A549 (cell line): Measurements from ENCODE around the gene PRKAR2B. TPM values are rescaled to one million over a fixed set of nuclear protein-coding genes. Genes with fewer than 3 reads are reported as not detected.

Experiments used
- ATAC-seq, 2 experiments: fragments of 200-7000 bp in 1 of 2; fragments of >200 bp in 1 of 2; cut with Nextera tagmentation in 1 of 2; cut with Tn5 transposase in 1 of 2; 3 replicates each; pipeline versions ENCODE4 v1.8.0 to v1.9.1; 2018 to 2020; ENCODE audit warnings: mild to moderate bottlenecking in 1 of 2, moderate library complexity in 1 of 2
- CTCF ChIA-PET: fragments of 300-600 bp; sonication (Branson Sonifier 250); formaldehyde crosslinking; extraction: SDS; loops from one replicate; lab custom pipeline; 2021; ENCODE audit warnings: antibody characterized with exemption, inconsistent platforms; lab: Yijun Ruan, JAX
- POLR2A ChIA-PET: fragments of 350-600 bp; formaldehyde crosslinking; extraction: SDS; loops from one replicate; lab custom pipeline; 2021; ENCODE audit warnings: antibody characterized with exemption, inconsistent platforms; lab: Yijun Ruan, JAX
- DNase-seq, 2 experiments: peaks; one replicate each; pipeline versions ENCODE4 v3.0.0 to v3.0.0-alpha.2; 2011 to 2016; ENCODE audit warnings: low read depth in 1 of 2, low spot score in 1 of 2
- FAIRE-seq: peaks from 2 replicates; lab custom pipeline; 2011; peaks lifted over from hg19 to GRCh38; lab: Jason Lieb, UNC
- H3K27ac ChIP-seq, 2 experiments: fragments of >200 bp; sonication (Bioruptor Twin); formaldehyde crosslinking; 3 replicates each; pipeline ENCODE4 v1.5.1; 2016 to 2017
- H3K4me1 ChIP-seq: fragments of >200 bp; sonication (Bioruptor Twin); formaldehyde crosslinking; 3 replicates; pipeline ENCODE4 v1.6.1; 2016
- H3K4me2 ChIP-seq: fragments of >200 bp; sonication (Bioruptor Twin); formaldehyde crosslinking; 3 replicates; pipeline ENCODE4 v1.6.1; 2016
- H3K4me3 ChIP-seq: fragments of >200 bp; sonication (Bioruptor Twin); formaldehyde crosslinking; 3 replicates; pipeline ENCODE4 v1.5.1; 2016
- H3K9me3 ChIP-seq: fragments of >200 bp; sonication (Bioruptor Twin); formaldehyde crosslinking; 3 replicates; pipeline ENCODE4 v1.6.1; 2016
- CEBPB ChIP-seq, 2 experiments: fragments of >200 bp in 1 of 2; sonication (Bioruptor Twin) in 1 of 2; formaldehyde crosslinking in 1 of 2; IDR thresholded peaks; 2 replicates each; pipeline ENCODE4 v1.6.1; 2012 to 2016
- CHD2 ChIP-seq: fragments of 150-350 bp; IDR thresholded peaks from 2 replicates; pipeline ENCODE4 v1.6.1; 2014; ENCODE audit warnings: low read length; ENCODE audit not compliant: partially characterized antibody
- CHD4 ChIP-seq: fragments of 200-600 bp; sonication (generic); IDR thresholded peaks from 2 replicates; pipeline ENCODE4 v1.6.1; 2016; ENCODE audit warnings: antibody characterized with exemption, mild to moderate bottlenecking, borderline replicate concordance
- FOSB ChIP-seq: fragments of 250-450 bp; sonication (Bioruptor Pico); IDR thresholded peaks from 2 replicates; pipeline ENCODE4 v1.5.0; 2020; ENCODE audit warnings: mild to moderate bottlenecking, moderate library complexity
- FOSL2 ChIP-seq, 2 experiments: fragments of 450-650 bp in 1 of 2; fragments of >200 bp in 1 of 2; sonication (Bioruptor Twin) in 1 of 2; formaldehyde crosslinking; IDR thresholded peaks; 2 replicates each; pipeline versions ENCODE4 v1.5.0 to v1.6.1; 2016 to 2020; ENCODE audit warnings: mild to moderate bottlenecking in 1 of 2, moderate library complexity in 1 of 2
- HEYL ChIP-seq: fragments of 250-450 bp; sonication (Bioruptor Pico); IDR thresholded peaks from 2 replicates; pipeline ENCODE4 v1.8.0; 2021; ENCODE audit warnings: mild to moderate bottlenecking, moderate library complexity
- JUN ChIP-seq, 2 experiments: fragments of >200 bp; sonication (Bioruptor Twin); formaldehyde crosslinking; IDR thresholded peaks; 2 replicates in 1 of 2; 3 replicates in 1 of 2; pipeline ENCODE4 v1.6.1; 2016 to 2017
- MAFK ChIP-seq: fragments of 450-650 bp; IDR thresholded peaks from 2 replicates; pipeline ENCODE4 v1.6.1; 2014; ENCODE audit not compliant: partially characterized antibody
- MYC ChIP-seq: IDR thresholded peaks from 2 replicates; pipeline ENCODE4 v1.6.1; 2012; ENCODE audit warnings: mild to moderate bottlenecking, inconsistent platforms, low read length, improper control_type of control experiment, borderline replicate concordance
- NPAS2 ChIP-seq: fragments of 250-450 bp; sonication (Bioruptor Pico); IDR thresholded peaks from 2 replicates; pipeline ENCODE4 v1.8.0; 2022; ENCODE audit warnings: mild to moderate bottlenecking, moderate library complexity, borderline replicate concordance
- NR3C1 ChIP-seq: fragments of >200 bp; sonication (Bioruptor Twin); formaldehyde crosslinking; IDR thresholded peaks from 3 replicates; pipeline ENCODE4 v1.6.1; 2017
- POLR2AphosphoS2 ChIP-seq: conservative IDR thresholded peaks from 2 replicates; pipeline ENCODE4 v1.6.1; 2012; ENCODE audit warnings: low read length, improper control_type of control experiment, inconsistent platforms
- RAD21 ChIP-seq, 2 experiments: fragments of >200 bp in 1 of 2; sonication (Bioruptor Twin) in 1 of 2; formaldehyde crosslinking in 1 of 2; IDR thresholded peaks in 1 of 2; conservative IDR thresholded peaks in 1 of 2; 2 replicates in 1 of 2; 3 replicates in 1 of 2; pipeline ENCODE4 v1.6.1; 2012 to 2018; ENCODE audit warnings: inconsistent platforms in 1 of 2
- RFX5 ChIP-seq: fragments of 450-650 bp; IDR thresholded peaks from 2 replicates; pipeline ENCODE4 v1.7.1; 2014; ENCODE audit warnings: antibody characterized with exemption, mild to moderate bottlenecking, moderate library complexity
- SREBF2 ChIP-seq: fragments of 450-650 bp; IDR thresholded peaks from 2 replicates; pipeline ENCODE4 v1.6.1; 2014; ENCODE audit warnings: mild to moderate bottlenecking, moderate library complexity
- TFCP2L1 ChIP-seq: fragments of 250-450 bp; sonication (Bioruptor Pico); IDR thresholded peaks from 2 replicates; pipeline ENCODE4 v1.5.0; 2021; ENCODE audit warnings: mild to moderate bottlenecking
- ZFP36 ChIP-seq: fragments of 450-650 bp; IDR thresholded peaks from 2 replicates; pipeline ENCODE4 v1.6.1; 2014; ENCODE audit warnings: borderline replicate concordance; ENCODE audit not compliant: partially characterized antibody
- ZNF302 ChIP-seq: fragments of 250-450 bp; sonication (Bioruptor Pico); IDR thresholded peaks from 2 replicates; pipeline ENCODE4 v1.9.0; 2021; ENCODE audit warnings: inconsistent platforms, mild to moderate bottlenecking, moderate library complexity
- WGBS: methylation state at CpG from one replicate; pipeline ENCODE4 v1.1.6; 2017; ENCODE audit errors: missing lambda C conversion rate; 5-methylcytosine and 5-hydroxymethylcytosine counted together
- polyA plus RNA-seq, 4 experiments: library from polyadenylated mRNA; depleted of rRNA in 3 of 4; stranded (reverse); fragments of >200 nt; fragmentation: RNase III in 1 of 4; extraction: RNeasy Plus Mini Kit Qiagen cat#74134 plus additional on column Dnase treatment in 1 of 4; gene quantifications; 2 replicates in 3 of 4; 3 replicates in 1 of 4; pipeline ENCODE4 v1.2.3, GENCODE V29; 2011 to 2017
- TF ChIP-seq, protein P1 (sequence below): IDR thresholded peaks from 2 replicates; pipeline ENCODE4 v1.6.1; 2012
- TF ChIP-seq, protein P2 (sequence below): IDR thresholded peaks from 2 replicates; pipeline ENCODE4 v1.6.1; 2012
- TF ChIP-seq, protein P3 (sequence below): fragments of >200 bp; sonication (Bioruptor Twin); formaldehyde crosslinking; IDR thresholded peaks from 3 replicates; pipeline ENCODE4 v1.5.1; 2016

PRKAR2B gene
- polyA plus RNA-seq, 2 of the 4 experiments (the other 2 are of a cell fraction) = 3.6 to 4.4 TPM

GRCh38 chr7:107165341-107165740, 120.8 kb downstream of the PRKAR2B start:
- DNase-seq (no peak), FAIRE-seq (no peak), ATAC-seq (no peak)
- TF ChIP-seq RAD21 (conservative IDR thresholded peaks at IDR 0.05 in 1 of 2, IDR thresholded peaks at IDR 0.05 in 1 of 2) = no peak
- no peak for TF ChIP-seq ZNF302 (CRISPR knock-in tag)
- TF ChIP-seq FOSB = no peak
- no peak for TF ChIP-seq CHD4
- no peak for TF ChIP-seq CEBPB (IDR thresholded peaks at IDR 0.05)
- no peak for TF ChIP-seq RFX5
- no peak for TF ChIP-seq SREBF2
- no peak for TF ChIP-seq NR3C1
- TF ChIP-seq, protein P1, sequence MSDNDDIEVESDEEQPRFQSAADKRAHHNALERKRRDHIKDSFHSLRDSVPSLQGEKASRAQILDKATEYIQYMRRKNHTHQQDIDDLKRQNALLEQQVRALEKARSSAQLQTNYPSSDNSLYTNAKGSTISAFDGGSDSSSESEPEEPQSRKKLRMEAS = no peak
- TF ChIP-seq POLR2AphosphoS2 = no peak
- TF ChIP-seq MYC = no peak
- no peak for TF ChIP-seq TFCP2L1 (CRISPR knock-in tag)
- no peak overlapping the region for H3K27ac ChIP-seq
- peaks cover 6% of the 10 kb centered on the region; the same call in 1 of the 3 replicates for H3K4me1 ChIP-seq
- H3K9me3 ChIP-seq = no peaks in the 10 kb centered on the region
- CTCF ChIA-PET = interaction anchor here (1.0 to 2.6 kb wide), 4 partner anchors 13 to 372 kb away, joined by 3 to 11 read pairs (median 7); no protein-coding TSS in a partner anchor
- H3K4me2 ChIP-seq = no peak overlapping the region
- H3K4me3 ChIP-seq = no peak overlapping the region
- WGBS = 61% methylated on average over 3 of the region's 3 CpGs
- POLR2A ChIA-PET = no interaction called here

- TF ChIP-seq NPAS2 (CRISPR knock-in tag) (no peak), ZFP36 (no peak)
- TF ChIP-seq, protein P2, sequence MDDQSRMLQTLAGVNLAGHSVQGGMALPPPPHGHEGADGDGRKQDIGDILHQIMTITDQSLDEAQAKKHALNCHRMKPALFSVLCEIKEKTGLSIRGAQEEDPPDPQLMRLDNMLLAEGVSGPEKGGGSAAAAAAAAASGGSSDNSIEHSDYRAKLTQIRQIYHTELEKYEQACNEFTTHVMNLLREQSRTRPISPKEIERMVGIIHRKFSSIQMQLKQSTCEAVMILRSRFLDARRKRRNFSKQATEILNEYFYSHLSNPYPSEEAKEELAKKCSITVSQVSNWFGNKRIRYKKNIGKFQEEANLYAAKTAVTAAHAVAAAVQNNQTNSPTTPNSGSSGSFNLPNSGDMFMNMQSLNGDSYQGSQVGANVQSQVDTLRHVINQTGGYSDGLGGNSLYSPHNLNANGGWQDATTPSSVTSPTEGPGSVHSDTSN = no peak
- peak overlapping the region; percentile 84 for H3K4me2 ChIP-seq
- H3K4me1 ChIP-seq = peaks cover 12% of the 10 kb centered on the region; the same call in 2 of the 3 replicates
- H3K27ac ChIP-seq = peak overlapping the region; percentile 77 to 83
- ATAC-seq = no peak
- ChIA-PET POLR2A (interaction anchor here (0.6 to 2.0 kb wide), 5 partner anchors 8 to 882 kb away, joined by 3 to 11 read pairs (median 6); partner anchors contain the start of gene NAMPT), CTCF (interaction anchor here (0.7 to 2.6 kb wide), 3 partner anchors 10 to 374 kb away, joined by 3 to 14 read pairs (median 4); no protein-coding TSS in a partner anchor)
- peak overlapping the region; percentile 58 for H3K4me3 ChIP-seq
- DNase-seq = no peak
- no peak for FAIRE-seq
- no peaks in the 10 kb centered on the region for H3K9me3 ChIP-seq
- 21% methylated on average over 5 of the region's 5 CpGs for WGBS
Measured at GRCh38 chr7:107166736-107167426, 122.4 kb downstream of the PRKAR2B start.

DNA sequence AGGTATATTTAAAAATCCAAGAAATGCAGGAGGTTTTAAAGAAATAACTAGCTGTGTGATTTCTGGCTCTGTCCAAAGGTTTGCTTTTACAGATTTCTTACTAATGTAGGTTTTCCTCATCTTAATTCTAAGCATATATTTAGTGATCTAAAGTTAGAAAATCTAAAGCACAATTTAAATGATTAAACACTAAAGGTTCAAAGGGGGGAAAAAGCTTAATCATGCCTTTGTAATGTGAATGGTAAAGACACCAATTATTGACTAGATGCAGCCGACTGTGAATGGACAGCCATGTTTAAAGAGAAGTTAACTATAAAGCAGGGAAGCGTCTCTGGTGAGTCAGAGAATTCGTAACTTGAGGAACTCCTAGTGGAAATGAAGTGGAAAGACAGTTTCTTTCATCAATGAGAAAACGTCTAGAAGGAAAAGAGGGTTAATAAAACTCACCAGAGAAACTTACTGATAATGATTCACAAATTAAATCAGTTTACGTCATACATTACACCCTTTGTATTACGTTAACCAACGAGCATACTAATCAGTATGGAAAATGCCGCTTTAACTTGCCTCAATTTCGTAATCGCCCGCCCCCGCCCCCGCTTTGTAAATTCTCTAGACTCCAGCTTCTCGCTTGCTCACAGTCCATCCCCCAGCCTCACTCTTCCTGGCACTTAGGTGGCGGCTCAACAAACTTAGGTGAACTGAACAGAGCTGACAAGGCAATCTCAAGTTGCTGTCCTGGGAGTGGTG, 123.2 kb downstream of the PRKAR2B start:
- WGBS = under 1% methylated on average over 15 of the region's 15 CpGs
- FAIRE-seq (peak; percentile 79), ATAC-seq (peak; percentile 48 to 52), DNase-seq (peak; percentile 84 to 86)
- Histone ChIP-seq H3K4me1 (peaks cover 20% of the 10 kb centered on the region; the same call in 2 of the 3 replicates), H3K9me3 (no peaks in the 10 kb centered on the region), H3K4me2 (peak overlapping the region; percentile 84), H3K4me3 (peak overlapping the region; percentile 58), H3K27ac (peak overlapping the region; percentile 77 to 83)
- TF ChIP-seq CHD2 (peak; percentile 22), CEBPB (IDR thresholded peaks at IDR 0.05) (peak; percentile 52 to 81), RAD21 (conservative IDR thresholded peaks at IDR 0.05 in 1 of 2, IDR thresholded peaks at IDR 0.05 in 1 of 2) (peak; percentile 9 to 22; a peak in 1 of 5 replicates), HEYL (CRISPR knock-in tag) (no peak), JUN (IDR thresholded peaks at IDR 0.05) (peak in 1 of 2 experiments; percentile 8; a peak in 1 of 5 replicates), MAFK (peak; percentile 24), FOSL2 (IDR thresholded peaks at IDR 0.05) (no peak), FOSL2 (CRISPR knock-in tag; IDR thresholded peaks at IDR 0.05) (peak; percentile 92), NR3C1 (no peak)
- TF ChIP-seq, protein P3, sequence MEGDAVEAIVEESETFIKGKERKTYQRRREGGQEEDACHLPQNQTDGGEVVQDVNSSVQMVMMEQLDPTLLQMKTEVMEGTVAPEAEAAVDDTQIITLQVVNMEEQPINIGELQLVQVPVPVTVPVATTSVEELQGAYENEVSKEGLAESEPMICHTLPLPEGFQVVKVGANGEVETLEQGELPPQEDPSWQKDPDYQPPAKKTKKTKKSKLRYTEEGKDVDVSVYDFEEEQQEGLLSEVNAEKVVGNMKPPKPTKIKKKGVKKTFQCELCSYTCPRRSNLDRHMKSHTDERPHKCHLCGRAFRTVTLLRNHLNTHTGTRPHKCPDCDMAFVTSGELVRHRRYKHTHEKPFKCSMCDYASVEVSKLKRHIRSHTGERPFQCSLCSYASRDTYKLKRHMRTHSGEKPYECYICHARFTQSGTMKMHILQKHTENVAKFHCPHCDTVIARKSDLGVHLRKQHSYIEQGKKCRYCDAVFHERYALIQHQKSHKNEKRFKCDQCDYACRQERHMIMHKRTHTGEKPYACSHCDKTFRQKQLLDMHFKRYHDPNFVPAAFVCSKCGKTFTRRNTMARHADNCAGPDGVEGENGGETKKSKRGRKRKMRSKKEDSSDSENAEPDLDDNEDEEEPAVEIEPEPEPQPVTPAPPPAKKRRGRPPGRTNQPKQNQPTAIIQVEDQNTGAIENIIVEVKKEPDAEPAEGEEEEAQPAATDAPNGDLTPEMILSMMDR = peak; percentile 38
- CTCF ChIA-PET = interaction anchor here (0.6 to 2.6 kb wide), 9 partner anchors 11 to 667 kb away, joined by 3 to 14 read pairs (median 5); no protein-coding TSS in a partner anchor
- POLR2A ChIA-PET = interaction anchor here (0.7 to 2.9 kb wide), 12 partner anchors 9 to 883 kb away, joined by 3 to 28 read pairs (median 5); partner anchors contain the start of genes CBLL1, COG5, DUS4L and NAMPT
